Panc1 (cell line): Measurements from ENCODE around the gene MOV10.

Source experiments
- CTCF ChIP-seq: fragments of 450-650 bp; IDR thresholded peaks from 2 replicates; pipeline ENCODE4 v1.5.1; 2017; ENCODE audit warnings: mild to moderate bottlenecking
- POLR2AphosphoS5 ChIP-seq: IDR thresholded peaks from 2 replicates; pipeline ENCODE4 v1.6.1; 2012; ENCODE audit warnings: mild to moderate bottlenecking, low read depth, low read length, moderate library complexity
- REST ChIP-seq, 2 experiments: IDR thresholded peaks; 2 replicates each; pipeline ENCODE4 v1.6.1; 2011 to 2012; ENCODE audit warnings: low read depth in 2 of 2, control low read depth in 1 of 2, low read length in 1 of 2, mild to moderate bottlenecking in 1 of 2, moderate library complexity in 1 of 2; ENCODE audit not compliant: insufficient read depth in 1 of 2
- SIN3A ChIP-seq: IDR thresholded peaks from 2 replicates; pipeline ENCODE4 v1.6.1; 2012; ENCODE audit warnings: low read depth, mild to moderate bottlenecking, low read length, moderate library complexity, borderline replicate concordance; ENCODE audit not compliant: insufficient read depth

GRCh38 chr1:112719706-112720105 lies 45.2 kb downstream of the MOV10 start:
- TF ChIP-seq CTCF (no peak), REST (IDR thresholded peaks at IDR 0.05; ENCODE audit: insufficient read depth in 1 of 2, low read depth in 2 of 2, low read length in 1 of 2) (no peak), POLR2AphosphoS5 (no peak), SIN3A (no peak)
